Activated CD8-positive, alpha-beta T cell treated with anti-CD3 and anti-CD28 coated beads for 36 hours (primary cell): ENCODE results near the gene GSTA5. TPM values are rescaled to one million over a fixed set of nuclear protein-coding genes. Genes with fewer than 3 reads are reported as not detected.
"Not testable (repeated sequence)": the region's sequence is repeated elsewhere in the genome, so short reads cannot be mapped to it uniquely, and the experiment has no call there.

ENCODE experiments used
- ATAC-seq: fragments of 200-7000 bp; cut with Tn5 transposase; one replicate; pipeline ENCODE4 v1.10.0; 2021; ENCODE audit warnings: mild to moderate bottlenecking, moderate library complexity
- CTCF ChIA-PET: fragments of 350-600 bp; sonication (Branson Sonifier 250); formaldehyde crosslinking; loops from one replicate; lab custom pipeline; 2021; ENCODE audit warnings: antibody characterized with exemption; lab: Charles Lee
- POLR2A ChIA-PET: fragments of 350-600 bp; sonication (Branson Sonifier 250); formaldehyde crosslinking; loops from one replicate; lab custom pipeline; 2021; ENCODE audit warnings: antibody characterized with exemption; lab: Charles Lee
- DNase-seq: peaks from one replicate; pipeline ENCODE4 v3.0.0-alpha.2; 2020
- H3K27ac Mint-ChIP-seq: one replicate; pipeline ENCODE4 v1.8.0; 2021; ENCODE audit warnings: mild to moderate bottlenecking, mixed read lengths
- H3K27me3 Mint-ChIP-seq: one replicate; pipeline ENCODE4 v1.8.0; 2021; ENCODE audit warnings: mixed read lengths
- H3K36me3 Mint-ChIP-seq: one replicate; pipeline ENCODE4 v1.8.0; 2021; ENCODE audit warnings: low read depth, mixed read lengths
- H3K4me1 Mint-ChIP-seq: one replicate; pipeline ENCODE4 v1.8.0; 2021; ENCODE audit warnings: low read depth, mixed read lengths
- H3K4me3 Mint-ChIP-seq: one replicate; pipeline ENCODE4 v1.8.0; 2021; ENCODE audit warnings: mild to moderate bottlenecking, moderate library complexity, mixed read lengths
- H3K9me3 Mint-ChIP-seq: one replicate; pipeline ENCODE4 v1.8.0; 2021; ENCODE audit warnings: mixed read lengths
- CTCF ChIP-seq: fragments of 200-600 bp; IDR thresholded peaks from one replicate; pipeline ENCODE4 v1.8.0; 2022; ENCODE audit warnings: antibody characterized with exemption, mild to moderate bottlenecking
- intact Hi-C: fragments of 100-400 bp; cut with micrococcal nuclease; formaldehyde crosslinking; loops from one replicate; pipeline ENCODE4 v1.10.0; 2022
- total RNA-seq, 2 experiments: library from RNA; stranded (reverse); gene quantifications; one replicate each; pipeline ENCODE4 v1.2.3, GENCODE V29; 2021

Gene GSTA5
- total RNA-seq, 2 experiments from 2014 or later, result not detected

DNA sequence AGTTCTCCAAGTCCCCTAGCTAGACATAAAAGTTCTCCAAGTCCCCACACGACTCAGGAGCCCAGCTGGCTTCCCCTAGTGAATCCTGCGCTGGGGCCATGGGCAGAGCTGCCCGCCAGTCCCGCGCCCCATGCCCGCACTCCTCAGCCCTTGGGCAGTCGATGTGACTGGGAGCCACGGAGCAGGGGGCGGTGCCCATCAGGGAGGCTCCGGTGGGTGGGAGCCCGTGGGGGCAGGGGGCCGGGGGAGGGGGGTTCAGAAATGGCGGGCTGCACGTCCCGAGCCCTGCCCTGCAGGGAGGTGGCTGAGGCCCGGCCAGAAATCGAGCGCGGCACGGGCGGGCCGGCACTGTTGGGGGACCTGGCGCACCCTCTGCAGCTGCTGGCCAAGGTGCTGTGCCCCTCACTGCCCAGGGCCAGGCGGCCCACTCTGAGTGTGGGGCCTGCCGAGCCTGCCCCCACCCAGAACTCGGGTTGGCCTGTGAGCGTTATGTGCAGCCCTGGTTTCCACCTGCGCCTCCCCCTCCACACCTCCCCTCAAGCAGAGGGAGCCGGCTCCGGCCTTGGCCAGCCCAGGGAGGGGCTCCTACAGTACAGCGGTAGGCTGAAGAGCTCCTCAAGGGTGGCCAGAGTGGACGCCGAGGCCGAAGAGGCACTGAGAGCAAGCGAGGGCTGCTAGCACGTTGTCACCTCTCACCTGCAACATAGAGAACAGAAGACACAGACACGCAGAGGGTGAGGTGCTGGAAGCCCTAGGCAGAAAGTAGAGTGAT is 11.4 kb downstream of the GSTA5 start:
- ATAC-seq, result no peak
- POLR2A ChIA-PET, result no interaction called here
- peaks cover 2% of the 10 kb centered on the region for H3K9me3 Mint-ChIP-seq
- intact Hi-C loops, result no loop called here
- H3K36me3 Mint-ChIP-seq, result no peaks in the 10 kb centered on the region
- CTCF ChIA-PET, result no interaction called here
- H3K4me3 Mint-ChIP-seq, result no peak overlapping the region
- no peak for TF ChIP-seq CTCF
- H3K27me3 Mint-ChIP-seq, result peaks cover 7% of the 10 kb centered on the region
- H3K27ac Mint-ChIP-seq, result no peak overlapping the region
- DNase-seq, result no peak
- no peaks in the 10 kb centered on the region for H3K4me1 Mint-ChIP-seq

DNA sequence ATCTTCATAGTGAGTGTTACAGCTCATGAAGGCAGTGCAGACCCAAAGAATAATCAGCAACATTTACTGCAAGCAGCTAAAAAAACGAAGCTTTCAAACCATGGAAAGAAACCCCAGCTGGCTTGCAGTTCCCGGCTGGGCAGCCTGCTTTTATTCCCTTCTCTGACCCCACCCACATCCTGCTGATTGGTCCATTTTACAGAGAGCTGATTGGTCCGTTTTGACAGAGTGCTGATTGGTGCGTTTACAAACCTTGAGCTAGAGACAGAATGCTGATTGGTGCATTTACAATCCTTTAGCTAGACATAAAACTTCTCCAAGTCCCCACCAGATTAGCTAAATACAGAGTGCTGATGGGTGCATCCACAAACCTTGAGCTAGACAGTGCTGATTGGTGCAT is 12.0 kb downstream of the GSTA5 start:
- intact Hi-C loops, H3K4me3 Mint-ChIP-seq, H3K27me3 Mint-ChIP-seq, H3K4me1 Mint-ChIP-seq, H3K36me3 Mint-ChIP-seq, ATAC-seq, CTCF ChIA-PET, POLR2A ChIA-PET, H3K27ac Mint-ChIP-seq, DNase-seq, H3K9me3 Mint-ChIP-seq: not testable (repeated sequence)

DNA sequence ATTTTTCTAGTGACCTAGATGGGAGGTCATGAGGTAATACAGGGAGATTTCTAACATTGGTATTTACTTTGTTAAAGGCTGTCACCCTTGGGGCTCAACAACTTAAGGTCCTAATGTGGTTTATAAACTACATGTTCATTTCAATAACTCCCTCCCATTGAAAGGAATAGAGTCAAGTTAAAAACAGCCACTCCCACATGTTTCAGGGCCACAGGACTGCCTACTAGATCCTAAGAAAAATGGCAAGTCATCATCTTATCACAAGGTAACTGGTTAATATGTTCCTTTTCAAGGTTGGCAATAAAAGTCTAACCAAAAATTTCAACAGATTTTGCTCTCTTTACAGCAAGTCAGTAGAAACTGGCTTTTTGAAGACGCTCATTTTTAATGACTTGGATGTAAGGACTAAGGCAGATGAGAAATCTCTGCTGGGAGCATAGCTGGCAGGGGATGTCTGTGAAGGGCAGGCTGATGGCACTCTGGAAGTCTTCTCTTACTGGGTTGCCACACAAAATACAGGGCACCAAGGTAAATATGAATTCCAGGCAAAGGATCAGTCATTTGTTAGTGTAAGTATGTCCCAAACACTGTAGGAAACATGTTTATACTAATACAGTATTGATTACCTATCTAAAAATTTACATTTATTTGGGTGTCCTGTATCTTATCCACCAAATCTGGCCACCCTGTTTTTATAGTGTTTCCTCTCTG is 13.4 kb downstream of the GSTA5 start:
- intact Hi-C loops, result loop anchor here (2.0 kb wide), 1 partner anchor 40 kb away; no protein-coding TSS in a partner anchor
- ATAC-seq, H3K27ac Mint-ChIP-seq, POLR2A ChIA-PET, CTCF ChIA-PET, H3K27me3 Mint-ChIP-seq, H3K4me1 Mint-ChIP-seq, H3K4me3 Mint-ChIP-seq, DNase-seq, H3K36me3 Mint-ChIP-seq, H3K9me3 Mint-ChIP-seq: not testable (repeated sequence)

DNA sequence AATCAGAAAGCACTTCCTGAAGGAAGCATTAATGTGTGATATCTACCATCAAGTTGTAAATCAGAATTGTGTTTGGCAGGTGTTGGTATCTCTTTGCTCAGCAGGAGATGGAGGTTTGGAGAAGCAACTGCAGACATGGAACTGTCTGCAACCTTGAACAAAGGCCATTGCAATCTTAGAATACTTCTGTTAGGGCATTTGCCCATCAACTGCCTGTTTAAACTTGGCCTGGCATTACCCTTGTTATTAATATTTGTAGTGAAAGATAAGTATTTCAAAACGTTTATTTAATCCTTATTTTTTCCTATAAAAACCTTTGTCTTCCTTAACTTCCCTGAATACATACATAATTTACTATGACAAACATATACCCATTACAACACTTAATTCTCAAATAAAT is 14.1 kb downstream of the GSTA5 start:
- peaks cover 8% of the 10 kb centered on the region for H3K9me3 Mint-ChIP-seq
- DNase-seq (no peak), ATAC-seq (no peak)
- H3K27me3 Mint-ChIP-seq, result peaks cover 7% of the 10 kb centered on the region
- TF ChIP-seq CTCF, result no peak
- no peak overlapping the region for H3K27ac Mint-ChIP-seq
- no peak overlapping the region for H3K4me3 Mint-ChIP-seq
- ChIA-PET POLR2A (no interaction called here), CTCF (no interaction called here)
- intact Hi-C loops, result loop anchor here (2.0 kb wide), 1 partner anchor 40 kb away; no protein-coding TSS in a partner anchor
- no peaks in the 10 kb centered on the region for H3K36me3 Mint-ChIP-seq
- no peaks in the 10 kb centered on the region for H3K4me1 Mint-ChIP-seq

- H3K4me3 Mint-ChIP-seq, POLR2A ChIA-PET: not testable (repeated sequence)
These were observed 14.6 kb downstream of the GSTA5 start for GRCh38 chr6:52825900-52826459.

DNA sequence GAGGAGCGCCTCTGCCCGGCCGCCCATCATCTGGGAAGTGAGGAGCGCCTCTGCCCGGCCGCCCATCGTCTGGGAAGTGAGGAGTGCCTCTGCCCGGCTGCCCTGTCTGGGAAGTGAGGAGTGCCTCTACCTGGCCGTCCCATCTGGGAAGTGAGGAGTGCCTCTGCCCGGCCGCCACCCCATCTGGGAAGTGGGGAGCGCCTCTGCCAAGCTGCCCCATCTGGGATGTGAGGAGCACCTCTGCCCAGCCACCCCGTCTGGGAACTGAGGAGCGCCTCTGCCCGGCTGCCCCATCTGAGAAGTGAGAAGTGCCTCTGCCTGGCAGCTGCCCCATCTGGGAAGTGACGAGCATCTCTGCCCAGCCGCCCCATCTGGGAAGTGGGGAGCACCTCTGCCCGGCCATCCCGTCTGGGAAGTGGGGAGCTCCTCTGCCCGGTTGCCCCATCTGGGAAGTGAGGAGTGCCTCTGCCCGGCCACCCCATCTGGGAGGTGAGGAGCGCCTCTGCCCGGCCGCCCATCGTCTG is 15.3 kb downstream of the GSTA5 start:
- POLR2A ChIA-PET, H3K4me1 Mint-ChIP-seq, H3K4me3 Mint-ChIP-seq, CTCF ChIA-PET, H3K27me3 Mint-ChIP-seq, H3K36me3 Mint-ChIP-seq, ATAC-seq, intact Hi-C loops, H3K27ac Mint-ChIP-seq, DNase-seq: not testable (repeated sequence)
- peaks cover 11% of the 10 kb centered on the region for H3K9me3 Mint-ChIP-seq

More at GRCh38 chr6:52825900-52826459, 14.6 kb downstream of the GSTA5 start:
- H3K36me3 Mint-ChIP-seq, H3K4me1 Mint-ChIP-seq, H3K9me3 Mint-ChIP-seq, CTCF ChIA-PET, ATAC-seq, H3K27ac Mint-ChIP-seq, H3K27me3 Mint-ChIP-seq, DNase-seq: not testable (repeated sequence)
- intact Hi-C loops, result loop anchor here (2.0 kb wide), 1 partner anchor 39 kb away; no protein-coding TSS in a partner anchor
